Raji (cell line): ENCODE data around the gene SMOC2.

Source experiments
- POLR2A ChIP-seq: IDR thresholded peaks from 2 replicates; pipeline ENCODE4 v1.6.1; 2011; ENCODE audit warnings: low read depth, low read length, control low read depth; ENCODE audit not compliant: insufficient read depth

SMOC2 gene

DNA sequence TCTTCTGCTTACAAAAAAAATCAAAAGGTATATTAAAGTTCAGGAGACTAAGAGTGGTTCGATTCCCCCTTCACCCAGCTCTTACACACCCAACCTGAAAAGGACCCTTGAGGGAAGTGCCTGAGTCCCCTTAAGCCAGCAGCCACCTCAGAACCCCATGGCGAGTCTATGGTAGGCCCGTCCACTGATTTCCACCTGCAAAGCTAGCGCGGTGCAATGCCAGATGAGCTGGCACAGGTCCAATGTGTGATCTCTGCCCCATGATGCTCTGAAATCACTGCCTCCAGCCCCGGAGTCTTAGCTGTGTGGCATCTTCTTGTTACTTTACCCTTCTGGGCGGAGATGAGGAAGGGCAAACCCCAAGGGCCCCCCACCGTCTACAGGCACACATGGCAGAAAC, 109.3 kb downstream of the SMOC2 start:
- no peak for TF ChIP-seq POLR2A

DNA sequence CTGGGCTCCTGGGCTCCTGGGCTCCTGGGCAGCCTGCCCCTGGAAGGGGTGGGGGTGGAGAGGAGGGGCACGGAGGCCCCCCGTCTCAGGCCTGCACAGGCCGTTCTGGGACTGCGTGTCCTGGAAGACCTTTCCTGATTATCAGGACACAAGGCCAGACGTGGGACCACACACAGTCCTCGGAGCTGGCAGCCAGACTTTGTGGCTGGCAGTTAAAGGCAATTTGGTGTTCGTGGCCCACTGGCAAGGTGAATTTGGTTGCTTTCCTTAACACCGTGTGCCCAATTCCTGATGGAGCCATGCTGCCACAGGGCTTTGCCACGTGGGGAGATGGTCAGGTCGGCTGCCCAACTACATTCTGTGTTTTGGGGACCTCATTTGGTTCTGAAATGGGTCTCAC, 113.5 kb downstream of the SMOC2 start:
- TF ChIP-seq POLR2A = no peak

DNA sequence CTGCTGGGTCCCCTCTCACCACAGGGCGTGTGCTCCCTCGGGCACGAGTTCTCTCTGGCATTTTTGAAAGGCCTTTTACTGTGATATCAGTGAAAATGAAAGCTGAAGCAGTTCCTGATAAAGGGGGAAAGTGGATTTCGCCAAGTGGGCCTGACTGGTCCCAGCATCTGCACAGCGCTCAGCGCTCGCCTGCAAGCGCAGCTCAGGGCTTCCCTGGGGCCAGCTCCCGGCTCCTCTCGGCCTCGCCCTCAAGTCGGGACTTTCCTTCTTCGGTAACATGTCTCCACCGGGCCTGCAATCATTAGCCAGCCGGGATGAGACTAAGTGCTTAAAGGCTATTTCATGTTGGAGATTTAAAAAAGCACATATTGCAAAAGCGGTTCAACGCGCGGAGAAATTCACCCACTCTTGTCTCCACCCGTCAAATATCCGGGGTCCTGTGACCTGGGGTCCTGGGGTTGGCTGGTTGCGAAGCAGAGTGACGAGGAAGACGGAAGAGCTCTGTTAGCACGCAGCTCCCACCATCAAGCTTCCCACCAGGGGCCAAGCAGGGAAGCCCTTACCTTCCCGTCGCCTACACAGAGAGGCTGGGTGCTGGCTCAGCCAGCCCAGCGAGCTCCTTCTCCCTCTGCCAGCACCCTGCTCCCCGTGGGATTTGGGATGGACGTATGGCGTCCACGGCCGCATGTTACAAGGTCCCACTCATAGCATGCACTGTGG, 114.1 kb downstream of the SMOC2 start:
- no peak for TF ChIP-seq POLR2A

DNA sequence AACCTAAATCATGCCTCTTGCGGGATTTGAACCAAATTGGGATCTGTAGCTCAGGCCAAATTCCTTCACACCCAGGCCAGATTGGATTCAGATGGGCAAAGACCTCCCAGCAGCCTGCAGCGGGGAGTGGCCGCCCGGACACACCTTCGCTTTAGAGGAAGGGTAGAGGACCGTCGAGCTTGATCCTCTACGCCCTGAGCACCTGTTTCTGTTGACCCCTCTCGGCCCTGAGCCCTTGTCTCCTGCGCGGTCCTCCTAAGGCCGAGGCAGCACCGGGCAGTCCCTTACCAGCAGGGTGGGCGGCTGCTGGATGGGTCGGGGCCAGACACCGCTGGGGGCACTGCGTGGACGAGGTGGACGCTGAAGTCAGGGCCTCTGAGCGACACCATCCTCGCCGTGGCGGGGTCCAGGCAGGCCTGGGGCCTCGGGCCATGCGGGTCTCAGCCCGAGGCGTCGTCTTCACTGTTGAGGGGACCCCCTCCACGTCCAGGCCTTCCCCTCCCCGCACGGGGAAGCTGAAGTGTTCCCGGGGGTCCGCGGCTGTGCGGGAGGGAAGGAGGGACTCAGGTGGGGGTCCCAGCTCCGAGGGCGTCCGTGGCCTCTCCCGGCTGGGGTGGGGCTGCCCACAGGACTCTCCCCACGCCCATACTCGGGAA, 114.8 kb downstream of the SMOC2 start:
- no peak for TF ChIP-seq POLR2A

DNA sequence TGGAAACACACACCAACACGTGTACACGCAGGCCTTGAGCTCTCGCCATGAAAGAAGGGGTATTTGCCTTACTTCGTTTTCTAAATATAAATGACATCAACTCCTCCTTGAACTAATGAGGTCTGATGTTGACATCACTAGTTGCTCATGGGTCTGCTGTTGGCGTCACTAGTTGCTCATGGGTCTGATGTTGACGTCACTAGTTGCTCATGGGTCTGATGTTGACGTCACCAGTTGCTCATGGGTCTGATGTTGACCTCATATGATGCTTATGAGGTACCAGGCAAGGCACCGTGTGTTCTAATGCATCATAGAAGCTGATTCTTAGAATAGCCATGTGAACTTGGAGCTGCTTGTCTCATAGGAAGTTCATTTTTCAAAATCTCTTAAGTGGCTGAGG, 116.5 kb downstream of the SMOC2 start:
- no peak for TF ChIP-seq POLR2A

DNA sequence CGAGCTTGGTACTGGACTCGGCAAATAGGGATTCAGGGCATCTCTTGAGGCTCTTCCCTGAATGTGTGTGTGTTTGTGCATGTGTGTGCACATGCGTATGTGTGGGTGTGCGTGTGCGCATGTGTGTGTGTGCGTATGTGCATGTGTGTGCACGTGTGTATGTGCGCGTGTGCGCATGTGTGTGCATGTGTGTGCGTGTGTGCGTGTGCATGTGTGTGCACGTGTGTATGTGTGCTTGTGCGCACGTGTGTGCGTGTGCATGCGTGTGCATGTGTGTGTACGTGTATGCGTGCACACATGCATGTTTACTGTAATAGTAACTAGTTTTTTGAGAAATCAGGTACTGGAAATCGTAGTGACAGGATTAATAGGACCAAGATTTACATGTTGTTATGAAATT, 117.7 kb downstream of the SMOC2 start:
- TF ChIP-seq POLR2A = no peak

DNA sequence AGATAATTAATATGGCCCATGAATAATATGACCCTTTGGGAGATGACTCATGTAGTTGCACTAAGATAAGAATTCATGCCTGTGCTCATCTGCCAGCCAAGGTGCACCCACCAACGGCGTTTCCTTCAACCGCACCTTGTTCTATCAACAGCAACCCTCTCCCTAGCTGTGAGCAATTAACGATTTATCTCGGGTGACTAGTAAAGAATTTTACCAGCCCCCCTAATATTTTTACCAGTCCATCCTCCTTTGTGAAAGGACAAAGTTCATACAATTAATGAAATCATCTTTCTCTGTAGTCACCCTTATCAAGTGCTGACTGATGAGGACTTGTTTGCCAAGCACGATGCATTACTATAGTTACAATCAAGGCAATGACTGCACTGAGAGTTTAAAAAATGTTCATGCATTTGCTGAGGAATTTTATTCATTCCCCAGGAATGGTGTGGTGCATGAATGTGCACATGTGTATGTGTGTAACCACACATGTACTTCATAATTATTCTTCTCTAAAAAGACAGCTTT, 118.7 kb downstream of the SMOC2 start:
- TF ChIP-seq POLR2A = no peak

DNA sequence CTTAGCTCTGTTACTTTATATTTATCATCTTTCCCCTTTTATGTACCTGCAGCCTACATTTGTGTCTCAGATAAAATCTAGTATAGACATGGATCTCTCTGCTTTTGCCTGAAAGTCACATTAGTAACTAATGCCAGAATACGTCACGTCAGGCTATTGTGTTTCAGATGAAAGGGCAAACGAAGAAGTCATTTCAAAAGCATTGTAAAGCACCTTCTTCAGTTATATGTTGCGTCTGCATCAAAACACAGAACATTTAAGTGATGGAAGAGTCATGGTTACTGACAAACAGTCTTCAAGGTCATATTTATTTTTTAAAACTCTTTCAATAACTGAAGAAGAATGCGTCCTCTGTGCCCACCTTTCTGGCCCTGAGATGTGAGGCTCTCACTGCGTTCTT, 119.1 kb downstream of the SMOC2 start:
- TF ChIP-seq POLR2A = no peak

DNA sequence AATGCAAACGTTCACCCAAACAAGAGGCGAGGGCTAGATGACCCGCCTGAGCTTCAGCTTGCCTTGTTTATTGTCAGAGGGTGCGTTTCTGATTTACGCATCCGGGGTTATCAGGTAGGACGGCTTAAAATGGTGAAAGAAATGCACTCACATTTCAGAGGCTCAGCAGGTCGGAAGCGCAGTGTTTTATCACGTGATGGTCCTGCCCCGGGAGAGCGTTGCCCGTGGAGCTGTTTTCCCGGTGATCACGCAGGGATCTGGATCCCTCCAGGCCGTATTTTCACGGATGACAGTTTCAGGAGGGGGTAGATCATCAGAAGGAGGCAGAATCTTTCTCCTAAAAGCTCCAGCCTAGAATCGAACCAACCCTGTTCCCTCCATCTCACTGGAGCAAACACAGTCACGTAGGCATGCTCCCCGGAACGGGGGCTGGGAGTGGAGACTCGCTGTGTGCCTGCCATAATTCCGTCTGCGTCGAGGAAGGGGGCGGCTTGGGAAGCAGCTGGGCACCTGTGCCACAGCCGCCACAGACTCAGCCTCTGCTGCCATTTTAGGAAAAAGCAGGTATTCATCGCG, 121.7 kb downstream of the SMOC2 start:
- TF ChIP-seq POLR2A = no peak

DNA sequence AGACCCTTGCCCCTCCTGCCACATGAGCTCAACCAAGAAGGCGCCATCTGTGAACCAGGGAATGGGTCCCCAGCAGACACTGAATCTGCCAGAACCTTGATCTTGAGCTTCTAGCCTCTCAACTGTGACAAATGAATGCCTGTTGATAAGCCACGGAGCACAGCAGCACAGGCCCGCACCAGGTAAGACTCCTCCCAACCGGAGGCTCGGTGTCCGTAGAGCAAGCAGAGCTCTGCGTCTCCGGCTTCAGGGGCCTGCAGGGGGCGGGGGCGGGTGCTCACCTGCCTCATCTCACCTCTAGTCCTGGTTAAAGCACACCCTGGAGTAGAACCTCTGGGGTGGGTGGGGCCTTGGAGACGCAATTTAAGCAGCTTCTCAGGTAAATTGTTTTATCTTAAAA, 122.7 kb downstream of the SMOC2 start:
- no peak for TF ChIP-seq POLR2A

DNA sequence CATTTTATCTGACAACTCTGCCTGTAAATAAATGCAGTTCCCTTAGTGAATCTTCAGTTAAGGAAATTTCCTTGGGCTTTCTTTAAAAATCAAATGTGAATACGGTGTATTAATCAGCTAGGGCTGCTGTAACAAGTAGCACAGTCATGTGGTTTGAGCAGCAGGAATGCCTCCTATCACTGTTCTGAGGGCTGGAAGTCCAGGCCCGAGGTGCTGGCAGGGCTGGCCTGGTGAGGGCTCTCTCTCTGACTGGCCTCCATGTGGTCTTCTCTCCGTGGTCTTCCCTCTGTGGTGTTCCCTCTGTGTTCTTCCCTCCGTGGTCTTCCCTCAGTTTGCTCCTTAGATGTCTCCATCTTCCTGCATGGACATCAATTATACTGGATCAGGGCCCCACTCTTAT, 124.1 kb downstream of the SMOC2 start:
- no peak for TF ChIP-seq POLR2A

DNA sequence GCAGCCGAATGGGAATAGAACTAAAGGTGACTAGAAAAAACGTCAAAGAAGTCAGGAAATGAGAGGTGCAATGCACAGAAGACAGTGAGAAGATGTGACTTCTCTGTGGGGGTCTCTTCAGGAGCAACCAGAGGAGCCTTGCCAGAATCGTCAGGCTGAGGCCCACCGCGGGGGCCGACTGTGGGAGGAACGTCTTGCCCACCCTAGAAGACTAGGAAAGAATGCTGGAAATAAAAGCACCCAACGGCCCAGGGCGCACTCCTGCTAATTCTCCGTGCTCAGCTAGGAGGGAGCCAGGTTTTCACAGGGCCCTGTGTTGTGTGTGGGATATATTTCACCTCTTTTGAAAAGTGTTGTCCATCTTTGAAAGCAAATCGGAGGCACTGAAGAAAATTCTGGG, 129.2 kb downstream of the SMOC2 start:
- no peak for TF ChIP-seq POLR2A

DNA sequence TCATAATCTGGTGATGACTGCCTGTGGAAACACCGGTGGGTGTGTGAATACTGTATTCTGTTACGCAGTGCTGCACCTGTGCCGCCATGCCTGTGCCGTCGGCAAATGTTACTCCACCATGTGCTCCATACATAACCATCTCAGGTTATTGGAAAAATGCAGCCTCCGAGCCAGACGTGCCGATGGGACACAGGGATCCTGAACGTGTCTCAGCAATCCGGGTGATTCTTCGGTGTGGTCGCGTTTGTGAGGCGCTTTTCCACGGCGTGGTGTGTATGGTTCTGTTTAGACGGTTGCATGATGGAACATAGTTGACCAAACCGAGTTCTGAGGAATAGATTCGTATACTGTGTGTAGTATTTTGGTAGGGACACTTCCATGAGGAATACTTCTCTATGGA, 130.3 kb downstream of the SMOC2 start:
- no peak for TF ChIP-seq POLR2A

DNA sequence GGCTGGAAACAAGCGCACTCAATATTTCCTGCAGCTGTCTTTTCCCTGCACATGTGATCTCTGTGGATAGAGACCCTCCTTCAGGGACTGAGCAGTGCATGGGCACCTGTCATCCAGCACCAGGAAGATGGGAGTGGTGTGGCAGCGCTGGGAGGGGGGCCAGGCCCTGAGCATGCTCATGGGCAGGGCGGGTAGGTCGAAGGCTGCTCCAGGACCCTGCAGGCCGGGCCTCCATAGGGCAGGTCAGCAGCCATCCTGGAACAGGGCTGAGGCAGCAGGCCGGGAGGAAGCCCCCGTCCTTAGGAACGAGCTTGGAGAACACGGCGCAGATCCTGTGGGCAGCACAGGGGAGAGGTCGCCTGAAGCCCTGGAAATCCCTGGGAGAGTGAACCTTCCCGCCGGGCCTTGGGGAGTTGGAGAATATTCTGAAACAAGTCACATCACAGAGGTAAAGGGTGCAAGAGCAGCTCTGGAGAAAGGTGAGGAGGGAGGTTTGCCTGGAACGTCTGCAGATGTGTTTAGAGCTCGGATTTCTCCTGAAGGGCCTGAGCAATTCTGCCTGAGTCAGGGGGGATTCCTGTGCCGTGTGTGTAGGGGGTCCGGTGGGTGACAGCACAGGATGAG, 133.2 kb downstream of the SMOC2 start:
- no peak for TF ChIP-seq POLR2A

DNA sequence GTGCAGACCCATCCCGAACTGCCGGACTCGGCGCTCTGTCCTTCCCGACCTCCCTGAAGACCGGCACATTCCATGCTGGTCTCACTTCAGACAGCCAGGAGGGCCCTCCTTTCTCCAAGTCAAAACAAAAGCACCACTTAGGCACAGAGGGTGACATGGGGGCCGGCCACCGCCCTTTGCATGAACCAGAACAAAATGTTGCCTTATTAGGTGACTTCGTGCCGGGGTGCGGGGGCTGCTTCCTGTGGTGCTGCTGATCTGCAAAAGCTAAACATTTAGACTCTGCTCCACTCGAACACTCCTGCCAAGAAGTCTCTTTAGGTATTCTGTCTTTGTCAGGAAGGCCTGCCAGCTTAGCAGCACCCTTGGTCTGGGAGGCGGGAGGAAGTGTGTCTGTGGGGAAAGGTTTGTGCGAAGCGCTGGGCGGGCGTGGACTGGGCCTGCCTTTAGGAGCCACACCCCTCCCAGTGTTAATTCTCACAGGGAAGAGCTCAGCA, 133.8 kb downstream of the SMOC2 start:
- TF ChIP-seq POLR2A = no peak

DNA sequence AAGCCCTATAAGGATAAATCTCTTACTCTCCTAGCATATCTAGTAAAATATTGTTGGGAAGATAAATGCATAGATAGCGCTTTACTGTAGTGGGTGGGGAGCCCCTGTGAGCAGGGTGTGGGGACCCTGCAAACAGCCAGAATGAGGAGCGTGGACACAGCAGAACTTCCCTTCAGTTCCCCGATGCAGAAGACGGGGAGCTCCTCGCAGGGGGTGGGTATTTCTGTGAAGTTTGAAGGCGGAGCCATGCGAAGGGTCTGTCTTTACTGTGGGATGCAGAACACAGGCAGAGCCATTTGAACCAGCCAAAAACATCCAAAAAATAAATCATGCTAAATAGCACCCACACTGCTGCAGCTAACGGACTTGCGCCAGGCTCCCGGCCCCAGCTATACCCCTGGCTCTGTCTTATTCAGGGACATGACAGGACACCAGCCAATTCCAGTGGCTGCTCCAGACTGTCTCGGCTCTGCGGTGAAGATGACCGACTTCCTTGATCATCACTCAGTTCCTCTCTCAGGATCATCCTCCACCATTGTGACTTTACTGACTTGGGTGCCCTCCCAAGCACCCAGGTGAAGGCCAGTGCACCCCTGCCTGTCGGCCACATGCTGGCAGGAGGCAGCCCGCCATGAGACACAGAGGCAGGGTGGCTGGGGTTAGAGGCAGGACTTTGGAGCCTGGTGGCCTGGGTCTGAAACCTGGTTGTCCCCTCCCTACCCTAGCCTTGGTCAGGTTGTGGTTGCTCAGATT, 134.5 kb downstream of the SMOC2 start:
- TF ChIP-seq POLR2A = no peak

DNA sequence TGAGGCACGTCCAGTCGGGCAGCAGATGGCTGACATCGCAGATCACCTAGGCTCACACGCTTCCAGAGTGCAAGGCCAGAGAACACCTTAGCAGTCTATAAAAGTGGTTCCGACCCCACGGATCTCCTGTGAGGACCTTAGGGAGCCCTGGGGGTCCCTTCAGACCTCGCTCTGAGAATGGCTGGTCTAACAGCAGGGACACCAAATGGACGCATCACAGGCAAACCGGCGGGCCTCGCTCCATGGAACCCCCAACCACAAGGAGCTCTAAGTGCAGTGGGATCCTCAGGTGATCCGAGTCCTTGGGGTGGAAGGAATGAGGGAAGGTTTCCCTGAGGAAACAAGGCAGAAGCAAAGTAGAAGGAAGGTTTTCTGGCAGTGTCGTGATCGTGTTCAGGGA, 135.4 kb downstream of the SMOC2 start:
- no peak for TF ChIP-seq POLR2A
